ENCODE measurements around the gene POU3F4.

POU3F4 gene

DNA sequence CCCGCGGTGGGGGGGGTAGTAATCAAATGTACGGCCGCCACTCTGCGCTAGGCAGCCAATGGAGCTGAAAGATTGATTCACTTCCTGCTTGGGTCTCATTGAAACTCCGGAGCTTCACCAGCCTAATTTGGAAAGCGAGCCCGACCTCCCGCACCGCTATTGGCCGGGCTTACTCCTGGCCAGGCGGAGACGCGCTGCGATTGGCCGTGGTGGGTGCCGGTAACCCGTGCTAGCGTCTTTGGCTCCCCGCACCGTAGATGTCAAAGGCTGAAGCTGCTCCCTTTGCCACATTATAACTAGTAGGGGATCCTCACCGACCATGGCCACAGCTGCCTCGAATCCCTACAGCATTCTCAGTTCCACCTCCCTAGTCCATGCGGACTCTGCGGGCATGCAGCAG is at the start of gene POU3F4:
TSS of gene POU3F4 (plus strand) at position 285 of the 400 bp plus-strand sequence. CDS start at position 320, 35 bp downstream.
- DNase-seq, result no peak

DNA sequence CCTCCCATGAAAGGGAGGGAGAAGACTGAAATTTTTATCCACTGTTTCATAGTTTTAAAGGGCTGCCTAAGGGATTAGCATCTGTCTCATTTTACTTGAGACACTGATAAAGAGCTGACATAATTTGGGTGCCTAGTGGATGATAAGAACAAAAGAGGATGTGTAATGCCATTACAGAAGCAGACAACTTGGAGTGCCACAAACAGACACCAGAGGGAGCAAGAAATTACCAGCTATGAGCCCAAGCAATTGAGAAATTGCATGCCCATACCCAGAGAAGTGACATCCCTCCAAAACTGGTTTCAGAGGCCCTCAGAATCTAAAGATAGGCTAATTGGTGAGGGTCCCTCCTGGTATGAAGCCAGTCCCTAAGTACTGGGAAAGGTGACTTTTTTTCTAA is 38.5 kb upstream of the POU3F4 start:
- DNase-seq, result no peak

DNA sequence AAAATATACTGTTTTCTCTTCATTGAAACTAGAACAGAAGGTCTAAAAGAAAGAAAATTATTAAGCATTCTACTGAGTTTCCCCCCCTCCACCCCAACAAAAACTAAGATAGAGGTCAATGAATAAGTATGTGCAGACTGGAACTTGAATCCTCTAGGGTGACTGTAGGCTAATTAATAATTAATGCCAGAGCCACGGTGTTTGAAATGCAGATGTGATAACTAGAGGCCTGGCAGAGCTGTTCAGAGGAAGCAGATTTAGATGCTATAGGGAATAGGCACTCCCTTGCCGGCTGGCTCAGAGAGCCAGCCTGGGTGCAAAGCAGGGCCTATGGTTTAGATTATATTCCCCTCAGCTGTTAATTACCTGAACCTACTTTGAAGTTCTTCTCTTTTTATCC is 12.2 kb upstream of the POU3F4 start:
- no peak for DNase-seq

DNA sequence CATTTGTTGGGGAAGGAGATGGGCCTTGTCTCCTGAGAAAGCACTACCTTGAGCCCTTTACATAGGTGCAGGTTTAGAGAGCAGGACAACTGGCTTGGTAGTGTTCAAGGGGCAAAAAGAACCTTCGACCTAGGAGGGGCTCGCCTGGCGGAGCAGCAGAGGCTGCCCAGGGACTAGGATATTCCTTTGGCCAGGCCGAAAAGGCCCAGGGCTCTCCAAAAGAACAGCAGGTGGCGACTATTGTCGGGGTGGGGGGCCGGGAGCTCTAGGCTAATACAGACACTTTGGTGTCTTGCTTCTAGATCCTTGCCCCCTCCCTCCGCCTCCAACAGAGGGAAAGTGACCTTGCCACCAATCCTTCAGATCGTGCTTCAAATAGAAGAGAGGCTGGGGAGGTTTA is 7.1 kb upstream of the POU3F4 start:
- DNase-seq, result no peak

DNA sequence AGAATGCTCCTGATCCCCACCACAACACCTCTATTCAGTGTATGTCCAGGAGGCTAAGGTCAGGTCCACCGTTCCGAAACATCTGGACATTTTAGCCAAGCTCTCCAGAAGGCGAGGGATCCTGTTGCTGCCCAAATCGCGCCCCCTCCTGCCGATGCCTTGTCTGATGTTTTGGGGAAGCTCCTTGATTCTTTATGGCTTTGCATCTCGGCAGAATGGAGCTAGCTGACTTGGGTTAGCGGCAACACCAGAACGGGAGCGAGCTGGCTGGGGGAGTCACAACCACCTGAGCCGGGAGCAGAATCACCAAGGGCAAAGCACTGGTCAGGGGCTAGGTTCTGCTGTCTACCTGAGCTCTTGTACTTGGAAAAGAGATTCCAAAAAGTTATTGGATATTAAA is 6.6 kb upstream of the POU3F4 start:
- no peak for DNase-seq

DNA sequence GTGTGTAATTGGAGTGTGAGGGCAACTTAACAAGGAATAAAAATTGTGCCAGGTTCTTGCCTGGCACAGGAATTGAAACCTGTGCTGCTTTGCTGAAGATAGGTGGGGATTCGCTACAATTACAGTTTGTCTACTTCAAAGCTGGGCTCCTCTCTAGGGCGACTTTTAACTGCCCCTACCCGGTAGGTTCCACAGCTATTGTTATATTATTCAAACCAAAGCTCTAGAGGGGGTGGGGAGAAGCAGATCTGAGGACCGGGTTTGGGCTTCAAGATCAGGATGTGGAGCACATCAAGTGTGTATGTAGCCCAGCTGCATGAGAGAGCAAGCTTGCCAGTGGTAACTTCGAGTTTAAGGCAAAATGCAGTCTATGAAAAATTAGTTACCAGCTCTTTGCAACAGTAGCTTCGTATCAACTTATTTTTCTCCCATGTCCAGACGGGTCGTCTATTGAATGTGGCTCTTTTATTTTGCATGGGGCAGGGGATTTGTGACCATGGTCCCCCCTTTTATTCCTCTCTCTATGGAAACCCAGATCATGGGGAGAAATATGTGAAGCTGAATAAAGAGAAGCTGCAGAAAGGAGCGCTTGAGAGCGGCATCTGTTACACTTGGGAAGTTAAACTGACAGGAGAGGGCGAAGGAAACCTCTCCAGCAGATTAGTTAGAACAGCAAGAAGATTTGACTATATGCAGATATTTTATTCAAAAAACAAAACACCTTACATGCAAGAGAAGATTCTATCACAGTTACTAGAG is 3.2 kb upstream of the POU3F4 start:
- DNase-seq, result no peak

DNA sequence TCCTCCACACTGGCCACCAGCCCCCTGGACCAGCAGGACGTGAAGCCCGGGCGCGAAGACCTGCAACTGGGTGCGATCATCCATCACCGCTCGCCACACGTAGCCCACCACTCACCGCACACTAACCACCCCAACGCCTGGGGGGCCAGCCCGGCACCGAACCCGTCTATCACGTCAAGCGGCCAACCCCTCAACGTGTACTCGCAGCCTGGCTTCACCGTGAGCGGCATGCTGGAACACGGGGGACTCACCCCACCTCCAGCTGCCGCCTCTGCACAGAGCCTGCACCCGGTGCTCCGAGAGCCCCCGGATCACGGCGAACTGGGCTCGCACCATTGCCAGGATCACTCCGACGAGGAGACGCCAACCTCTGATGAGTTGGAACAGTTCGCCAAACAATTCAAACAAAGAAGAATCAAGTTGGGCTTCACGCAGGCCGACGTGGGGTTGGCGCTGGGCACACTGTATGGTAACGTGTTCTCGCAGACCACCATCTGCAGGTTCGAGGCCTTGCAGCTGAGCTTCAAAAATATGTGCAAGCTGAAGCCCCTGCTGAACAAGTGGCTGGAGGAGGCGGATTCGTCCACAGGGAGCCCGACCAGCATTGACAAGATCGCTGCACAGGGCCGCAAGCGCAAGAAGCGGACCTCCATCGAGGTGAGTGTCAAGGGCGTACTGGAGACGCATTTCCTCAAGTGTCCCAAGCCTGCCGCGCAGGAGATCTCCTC is 600 bp downstream of the POU3F4 start:
- no peak for DNase-seq

DNA sequence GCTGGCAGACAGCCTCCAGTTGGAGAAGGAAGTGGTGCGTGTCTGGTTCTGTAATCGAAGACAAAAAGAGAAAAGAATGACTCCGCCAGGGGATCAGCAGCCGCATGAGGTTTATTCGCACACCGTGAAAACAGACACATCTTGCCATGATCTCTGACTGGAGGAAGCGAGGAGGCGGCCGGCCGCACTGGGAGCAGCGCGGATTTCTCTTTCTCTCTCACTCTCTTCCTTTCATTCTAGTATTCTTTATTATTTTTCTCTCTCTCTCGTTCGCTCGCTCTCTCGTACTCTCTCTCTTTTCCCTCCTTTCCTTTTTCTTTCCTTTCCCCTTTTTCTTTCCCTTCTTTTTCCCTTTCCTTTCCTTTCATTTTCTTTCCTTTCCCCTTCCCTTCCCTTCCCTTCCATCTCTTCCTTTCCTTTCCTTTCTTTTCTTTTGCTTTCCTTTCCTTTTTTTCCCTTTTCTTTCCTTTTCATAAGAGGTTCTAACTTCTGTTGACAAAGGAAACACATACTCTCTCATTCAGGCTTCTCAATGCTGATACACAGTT is 1.2 kb downstream of the POU3F4 start:
- no peak for DNase-seq

DNA sequence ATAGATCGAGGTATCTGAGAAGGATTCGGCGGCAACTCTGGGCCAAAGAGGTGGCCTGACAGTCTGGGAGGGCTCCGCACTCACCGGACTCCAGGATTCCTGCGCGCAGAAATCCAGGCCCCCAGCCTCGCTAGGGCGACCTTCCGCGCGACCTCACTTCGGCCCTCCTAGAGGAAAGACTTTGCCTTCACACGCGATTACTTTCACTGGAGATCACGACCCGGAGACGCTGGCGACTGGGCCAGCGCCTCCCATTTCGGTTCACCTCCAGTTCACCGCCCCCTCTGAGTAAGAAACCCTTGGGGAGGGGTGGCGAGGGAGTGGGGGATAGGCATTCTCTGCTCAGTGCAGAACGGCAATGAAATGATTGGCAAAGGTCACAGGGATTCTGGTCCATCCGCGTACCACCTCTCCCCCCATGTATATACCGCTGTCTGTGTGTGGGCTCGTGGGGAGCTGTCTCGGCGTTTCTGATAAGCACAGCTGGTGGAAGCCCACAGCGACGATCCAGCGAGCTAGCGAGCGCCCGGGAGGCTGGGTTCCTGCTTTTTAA is 2.5 kb downstream of the POU3F4 start:
- no peak for DNase-seq

DNA sequence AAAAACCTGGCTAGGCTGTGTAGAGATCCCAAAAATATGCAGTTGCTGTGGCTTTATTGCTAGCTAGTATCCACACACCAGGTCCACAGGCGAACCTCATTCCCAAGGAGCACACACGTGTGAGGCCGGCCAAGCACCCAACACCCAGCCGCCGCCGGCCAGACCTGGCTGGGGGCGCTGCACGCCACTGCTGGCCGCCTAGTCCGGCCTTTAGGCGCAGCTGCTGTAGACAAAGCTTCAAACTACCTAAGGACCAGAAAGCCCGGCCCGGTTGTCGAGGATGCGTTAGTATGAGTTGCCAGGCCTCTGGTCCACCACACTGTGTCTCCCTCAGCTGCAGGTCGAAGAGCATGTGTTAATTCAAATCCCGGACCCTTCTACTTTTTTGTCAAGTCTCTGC is 3.1 kb downstream of the POU3F4 start:
- no peak for DNase-seq

DNA sequence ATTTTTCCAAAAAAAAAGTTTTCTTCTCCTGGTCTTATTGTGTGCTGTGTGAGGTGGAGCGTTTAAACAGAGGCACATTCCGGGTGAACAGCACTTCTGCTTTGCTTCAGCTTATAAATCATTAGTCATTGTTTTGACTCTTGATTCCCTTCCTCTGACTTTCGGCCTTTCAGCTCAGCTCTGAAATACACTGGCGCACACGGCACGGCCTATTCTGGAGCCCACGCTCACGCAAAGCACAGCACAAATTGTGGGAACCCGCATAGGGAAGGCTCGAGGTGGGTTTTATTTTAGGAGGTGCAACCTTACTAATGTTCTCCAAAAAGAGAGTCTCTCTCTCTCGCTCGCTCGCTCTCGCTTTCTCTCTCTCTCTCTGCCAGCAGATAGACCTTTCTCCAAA is 4.0 kb downstream of the POU3F4 start:
- no peak for DNase-seq

DNA sequence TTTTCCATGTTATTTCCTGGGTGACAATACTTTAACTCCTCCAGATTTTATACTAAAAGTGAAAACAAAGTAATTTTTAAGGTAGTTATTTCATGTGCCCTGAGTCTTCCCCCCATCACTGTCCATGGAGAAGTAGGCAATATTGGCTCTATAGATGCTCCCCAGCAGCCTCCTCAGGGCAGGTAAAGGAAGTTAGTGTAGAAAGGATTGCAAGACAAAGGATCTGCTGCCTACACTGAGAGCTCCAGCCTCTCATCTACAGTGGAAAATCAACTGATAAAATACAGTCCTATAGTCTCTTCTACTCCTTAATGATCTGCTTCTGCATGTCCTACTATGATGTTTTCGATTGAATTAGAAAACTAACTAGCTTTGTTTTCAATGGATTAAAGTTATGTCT is 8.5 kb downstream of the POU3F4 start:
- DNase-seq, result no peak

DNA sequence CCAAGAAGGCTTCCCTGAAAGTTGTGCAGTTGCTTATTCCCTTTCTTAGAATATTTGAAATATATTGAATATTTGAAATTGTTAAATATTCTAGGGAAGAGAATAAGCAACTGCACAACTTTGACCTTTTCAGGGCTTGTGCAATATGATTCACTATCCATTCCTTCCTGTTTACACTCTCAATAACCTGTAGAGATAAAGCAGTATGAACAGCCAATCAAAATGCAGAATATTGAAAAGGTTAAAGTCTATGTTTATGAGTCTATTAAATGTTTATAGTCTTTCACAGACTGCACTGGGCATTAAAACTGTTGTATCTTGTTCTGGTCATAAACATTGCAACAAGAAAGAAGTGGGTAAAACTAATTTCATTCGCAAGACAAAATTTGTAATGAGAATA is 13.8 kb downstream of the POU3F4 start:
- DNase-seq, result no peak

DNA sequence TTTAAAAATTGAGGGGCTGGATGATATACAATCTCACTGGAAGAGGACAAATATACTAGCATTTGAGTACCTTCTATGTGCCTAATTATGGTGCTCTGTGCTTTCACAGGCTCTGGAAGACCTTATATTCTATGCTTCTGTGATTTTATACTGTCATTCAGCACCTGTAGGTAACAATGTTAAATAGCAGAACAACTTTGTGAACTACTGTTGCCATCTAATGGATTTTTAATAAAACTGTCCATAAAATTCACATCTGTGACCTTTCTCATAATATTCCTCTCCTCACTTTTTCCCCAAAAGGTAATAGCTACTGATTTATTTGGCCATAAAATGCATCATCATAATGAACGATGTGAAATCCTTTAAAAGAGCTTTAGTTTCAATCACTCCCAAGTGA is 21.9 kb downstream of the POU3F4 start:
- DNase-seq, result no peak

DNA sequence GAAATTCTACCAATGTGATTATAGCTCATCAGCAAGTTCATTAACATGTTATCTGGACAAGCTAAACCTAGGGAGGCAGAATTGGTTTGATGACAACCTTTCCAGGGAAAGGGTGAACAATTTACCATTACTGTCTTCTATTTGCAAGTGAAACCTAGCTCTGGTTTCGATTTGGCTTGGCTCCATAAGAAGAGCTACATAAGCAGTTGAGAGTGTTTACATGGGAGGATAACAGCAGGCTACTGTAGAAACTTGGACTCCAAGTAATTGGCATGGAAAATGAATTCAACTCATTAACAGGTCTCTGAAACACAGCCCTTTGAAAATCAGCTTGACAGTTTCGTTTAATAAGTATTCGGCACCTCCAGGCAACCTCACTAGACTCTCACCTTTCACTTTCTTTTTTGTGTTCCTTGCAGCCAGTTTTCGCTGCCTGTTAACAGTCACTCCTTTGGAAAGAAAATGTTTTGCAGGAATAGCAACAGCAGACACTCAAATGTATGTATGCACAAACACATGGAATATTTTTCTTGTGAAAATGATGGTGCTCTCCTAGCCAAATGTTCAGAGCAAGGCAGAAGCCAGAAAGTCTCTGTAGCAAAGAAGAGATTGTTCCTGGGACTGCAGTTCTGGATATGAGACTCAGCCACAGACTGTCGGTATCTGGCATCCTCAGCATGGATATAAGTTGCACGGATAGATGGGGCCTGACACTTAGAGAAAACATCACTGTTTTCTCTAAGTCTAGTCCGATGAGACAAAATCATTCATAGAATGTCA is 27.5 kb downstream of the POU3F4 start:
- DNase-seq, result no peak

All from activated gamma-delta T cell treated with Interleukin-2 at 50 U/mL for 16 hours (primary cell).